OCI-LY7 (cell line): ENCODE results near the gene UBE2G2. TPM values are rescaled to one million over a fixed set of nuclear protein-coding genes. Genes with fewer than 3 reads are reported as not detected.

ENCODE experiments used
- BruUV-seq: library from RNA; stranded (reverse); fragments of 400-500 nt; replicated peaks from 2 replicates; lab custom pipeline; 2021; lab: Mats Ljungman, UMichigan
- CTCF ChIA-PET: fragments of 300-600 bp; sonication (Branson Sonifier 250); formaldehyde crosslinking; loops from one replicate; lab custom pipeline; 2022; ENCODE audit warnings: antibody characterized with exemption; ENCODE audit not compliant: unreplicated experiment; lab: Charles Lee
- POLR2A ChIA-PET: fragments of 300-600 bp; sonication (Branson Sonifier 250); formaldehyde crosslinking; loops from one replicate; lab custom pipeline; 2022; ENCODE audit warnings: antibody characterized with exemption; lab: Charles Lee
- DNase-seq: peaks from one replicate; pipeline ENCODE4 v3.0.0-alpha.2; 2015; ENCODE audit warnings: low spot score
- H2AFZ ChIP-seq: fragments of 200-600 bp; sonication (generic), shearing (Covaris generic); 2 replicates; pipeline ENCODE4 v1.6.1; 2014; ENCODE audit warnings: mild to moderate bottlenecking, antibody characterized with exemption, low read length, moderate library complexity
- H3K27ac ChIP-seq: fragments of 200-600 bp; sonication (generic); 2 replicates; pipeline ENCODE4 v1.5.1; 2014; ENCODE audit warnings: mixed run types, low read depth, mild to moderate bottlenecking, moderate library complexity, low read length, inconsistent platforms; ENCODE audit not compliant: poor library complexity, severe bottlenecking
- H3K36me3 ChIP-seq: fragments of 200-600 bp; sonication (generic); 2 replicates; pipeline ENCODE4 v1.6.1; 2014; ENCODE audit warnings: mild to moderate bottlenecking, antibody characterized with exemption, low read length, moderate library complexity, mixed read lengths; ENCODE audit not compliant: insufficient read depth
- H3K4me1 ChIP-seq: fragments of 200-600 bp; sonication (generic); 2 replicates; pipeline ENCODE4 v1.5.1; 2014; ENCODE audit warnings: mild to moderate bottlenecking, low read length; ENCODE audit not compliant: insufficient read depth, poor library complexity, severe bottlenecking
- H3K4me2 ChIP-seq: fragments of 200-600 bp; sonication (generic); 2 replicates; pipeline ENCODE4 v1.6.1; 2014; ENCODE audit warnings: mild to moderate bottlenecking, low read length
- H3K4me3 ChIP-seq: fragments of 200-600 bp; sonication (generic); 2 replicates; pipeline ENCODE4 v1.5.1; 2014; ENCODE audit warnings: mild to moderate bottlenecking, low read depth, low read length; ENCODE audit not compliant: poor library complexity, severe bottlenecking
- H3K79me2 ChIP-seq: fragments of 200-600 bp; sonication (generic); 2 replicates; pipeline ENCODE4 v1.6.1; 2016; ENCODE audit warnings: low read depth, mild to moderate bottlenecking, low read length, moderate library complexity, mixed read lengths; ENCODE audit not compliant: insufficient read depth
- H3K9me2 ChIP-seq: fragments of 200-600 bp; sonication (generic); 2 replicates; pipeline ENCODE4 v1.6.1; 2016; ENCODE audit warnings: mild to moderate bottlenecking, low read length, mixed read lengths; ENCODE audit not compliant: insufficient read depth
- H3K9me3 ChIP-seq: fragments of 200-600 bp; sonication (generic); 2 replicates; pipeline ENCODE4 v1.6.1; 2014; ENCODE audit warnings: mild to moderate bottlenecking, mixed run types, low read length, mixed read lengths
- H4K20me1 ChIP-seq: fragments of 200-600 bp; sonication (generic); 2 replicates; pipeline ENCODE4 v1.6.1; 2014; ENCODE audit warnings: mild to moderate bottlenecking, antibody characterized with exemption, low read length, moderate library complexity, mixed read lengths; ENCODE audit not compliant: insufficient read depth
- CTCF ChIP-seq: fragments of 200-600 bp; sonication (generic); conservative IDR thresholded peaks from 2 replicates; pipeline ENCODE4 v1.5.1; 2014; ENCODE audit warnings: mild to moderate bottlenecking, antibody characterized with exemption, low read length, moderate library complexity, mixed read lengths
- EZH2phosphoT487 ChIP-seq: fragments of 200-600 bp; sonication (generic); IDR thresholded peaks from 2 replicates; pipeline ENCODE4 v1.6.1; 2018; ENCODE audit warnings: low read depth, borderline replicate concordance, mild to moderate bottlenecking, mixed run types, antibody characterized with exemption, low read length, moderate library complexity, mixed read lengths
- intact Hi-C: fragments of 100-400 bp; cut with micrococcal nuclease; formaldehyde crosslinking; loops from one replicate; pipeline ENCODE4 v1.10.0; 2022; ENCODE audit not compliant: unreplicated experiment
- total RNA-seq, 2 experiments: library from RNA; depleted of rRNA in 1 of 2; stranded (reverse); fragments of >200 nt in 1 of 2; shearing (Covaris generic) in 1 of 2; gene quantifications; 2 replicates each; pipeline ENCODE4 v1.2.3, GENCODE V29; 2014 to 2022

UBE2G2 gene
- total RNA-seq, 2 experiments from 2014 or later: 104 to 141 TPM

DNA sequence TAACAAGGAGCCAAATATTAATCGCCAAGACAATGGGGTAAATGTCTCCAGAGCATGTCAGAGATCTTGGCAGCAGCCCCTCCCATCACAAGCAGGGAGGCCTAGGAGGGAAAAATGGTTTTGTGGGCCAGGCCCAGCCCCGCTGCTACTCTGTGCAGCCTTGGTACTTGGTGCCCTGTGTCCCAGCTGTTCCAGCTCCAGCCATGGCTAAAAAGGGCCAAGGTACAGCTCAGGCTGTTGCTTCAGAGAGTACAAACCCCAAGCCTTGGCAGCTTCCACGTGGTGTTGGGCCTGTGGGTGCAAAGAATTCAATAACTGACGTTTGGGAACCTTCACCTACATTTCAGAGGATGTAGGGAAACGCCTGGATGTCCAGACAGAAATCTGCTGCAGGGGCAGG, 10.4 kb downstream of the UBE2G2 start:
- no peak overlapping the region for H3K4me2 ChIP-seq
- no peak overlapping the region for H3K27ac ChIP-seq
- peaks cover 91% of the 10 kb centered on the region for H3K36me3 ChIP-seq
- CTCF ChIA-PET: interaction anchor here (0.6 kb wide), 1 partner anchor 91 kb away, joined by 4 read pairs; no protein-coding TSS in a partner anchor
- POLR2A ChIA-PET: interaction anchor here (0.6 kb wide), 2 partner anchors 8 to 173 kb away, joined by 3 read pairs; no protein-coding TSS in a partner anchor
- BruUV-seq: no TSS peak
- no peaks in the 10 kb centered on the region for H3K9me2 ChIP-seq
- H3K79me2 ChIP-seq: peaks cover 98% of the 10 kb centered on the region
- DNase-seq: no peak
- H3K9me3 ChIP-seq: no peaks in the 10 kb centered on the region
- H4K20me1 ChIP-seq: peaks cover 22% of the 10 kb centered on the region; the same call in 1 of the 2 replicates
- no peak overlapping the region for H3K4me3 ChIP-seq
- TF ChIP-seq CTCF (no peak), EZH2phosphoT487 (no peak)
- H3K4me1 ChIP-seq: peaks cover 19% of the 10 kb centered on the region
- no peak overlapping the region for H2AFZ ChIP-seq
- intact Hi-C loops: loop anchor here (10.0 kb wide), 1 partner anchor 334 kb away; no protein-coding TSS in a partner anchor

GRCh38 chr21:44790368-44790767, 11.3 kb downstream of the UBE2G2 start:
- no peak for DNase-seq
- Histone ChIP-seq H3K4me1 (peaks cover 19% of the 10 kb centered on the region), H4K20me1 (peaks cover 22% of the 10 kb centered on the region; the same call in 1 of the 2 replicates), H3K9me2 (no peaks in the 10 kb centered on the region), H3K4me2 (no peak overlapping the region), H3K36me3 (peaks cover 91% of the 10 kb centered on the region), H2AFZ (no peak overlapping the region), H3K9me3 (no peaks in the 10 kb centered on the region), H3K4me3 (no peak overlapping the region), H3K27ac (no peak overlapping the region), H3K79me2 (peaks cover 98% of the 10 kb centered on the region)
- TF ChIP-seq CTCF (no peak), EZH2phosphoT487 (no peak)
- CTCF ChIA-PET: no interaction called here
- TSS peak; percentile 4 for BruUV-seq
- intact Hi-C loops: loop anchor here (10.0 kb wide), 1 partner anchor 334 kb away; no protein-coding TSS in a partner anchor
- POLR2A ChIA-PET: no interaction called here

GRCh38 chr21:44789880-44790279, 11.7 kb downstream of the UBE2G2 start:
- DNase-seq: no peak
- Histone ChIP-seq H3K4me2 (no peak overlapping the region), H3K27ac (no peak overlapping the region), H4K20me1 (peaks cover 22% of the 10 kb centered on the region; the same call in 1 of the 2 replicates), H3K36me3 (peaks cover 93% of the 10 kb centered on the region), H3K4me1 (peaks cover 19% of the 10 kb centered on the region), H3K79me2 (peaks cover 98% of the 10 kb centered on the region), H3K4me3 (no peak overlapping the region), H3K9me2 (no peaks in the 10 kb centered on the region), H2AFZ (no peak overlapping the region), H3K9me3 (no peaks in the 10 kb centered on the region)
- no peak for TF ChIP-seq EZH2phosphoT487
- no peak for TF ChIP-seq CTCF
- intact Hi-C loops: loop anchor here (10.0 kb wide), 1 partner anchor 335 kb away; no protein-coding TSS in a partner anchor
- CTCF ChIA-PET: no interaction called here
- POLR2A ChIA-PET: interaction anchor here (0.6 kb wide), 1 partner anchor 265 kb away, joined by 3 read pairs; no protein-coding TSS in a partner anchor
- BruUV-seq: no TSS peak
